ENCODE data around the gene ZDHHC8. TPM values are rescaled to one million over a fixed set of nuclear protein-coding genes. Genes with fewer than 3 reads are reported as not detected.

The ZDHHC8 gene
- total and polyA plus RNA-seq, 11 donors: 15.7 to 45.2 (median 38.2) TPM

DNA sequence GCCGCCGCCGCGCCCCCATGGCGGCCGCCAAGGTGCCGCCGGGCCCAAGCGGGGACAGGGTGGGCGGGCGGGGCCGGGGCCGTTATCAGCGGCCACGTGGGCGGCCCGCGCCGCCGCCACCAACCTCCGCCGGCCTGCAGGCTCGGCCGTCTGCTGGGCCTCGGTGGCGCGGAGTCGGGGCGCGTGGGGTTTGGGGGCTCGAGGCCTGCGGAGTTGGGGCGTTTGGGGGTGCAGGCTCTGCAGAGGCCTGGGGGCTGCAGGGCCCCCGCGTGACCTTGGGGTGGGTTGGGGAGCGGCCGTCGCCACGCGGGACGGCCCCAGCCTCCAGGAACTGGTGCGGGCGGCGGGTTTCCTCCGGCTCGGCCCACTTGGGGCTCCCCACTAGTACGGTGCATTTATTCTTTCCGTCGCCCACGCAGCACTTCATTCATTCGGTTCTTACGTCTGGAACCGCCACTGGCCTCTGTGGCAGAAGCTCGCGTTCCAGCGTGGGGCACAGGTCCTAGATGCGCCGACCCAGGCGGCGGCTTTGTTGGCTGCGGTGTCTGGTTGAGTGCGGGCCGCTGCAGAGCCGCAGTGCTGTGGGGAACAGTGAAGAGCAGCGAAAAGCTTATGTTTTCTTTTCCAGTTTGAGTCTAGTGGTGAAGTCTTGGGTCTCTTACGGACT lies 13.8 kb upstream of the ZDHHC8 start:
- Histone ChIP-seq H3K4me3 (peak overlapping the region; percentile 61 to 99 (median 85)), H3K4me1 (peaks cover 0 to 46% (median 28%) of the 10 kb centered on the region in 12 donors), H3K27me3 (no peaks in the 10 kb centered on the region), H3K27ac (peak overlapping the region; percentile 49 to 93 (median 80)), H3K36me3 (peaks cover 0 to 67% (median 60%) of the 10 kb centered on the region in 9 donors), H3K9me3 (no peaks in the 10 kb centered on the region)
- no peak for ATAC-seq
- peak in 2 of 5 donors; percentile 49 to 71 for DNase-seq
- intact Hi-C loops (cut with DNase I): loop anchor here in 5 of 10 donors (1.0 to 10.0 kb wide), 4 partner anchors 35 to 93 kb away; partner anchors contain the start of genes DGCR8 (in 4 of the 5) and TANGO2 (in 2 of the 5)
- TF ChIP-seq POLR2A (IDR thresholded peaks at IDR 0.05): no peak
- TF ChIP-seq, protein P1, sequence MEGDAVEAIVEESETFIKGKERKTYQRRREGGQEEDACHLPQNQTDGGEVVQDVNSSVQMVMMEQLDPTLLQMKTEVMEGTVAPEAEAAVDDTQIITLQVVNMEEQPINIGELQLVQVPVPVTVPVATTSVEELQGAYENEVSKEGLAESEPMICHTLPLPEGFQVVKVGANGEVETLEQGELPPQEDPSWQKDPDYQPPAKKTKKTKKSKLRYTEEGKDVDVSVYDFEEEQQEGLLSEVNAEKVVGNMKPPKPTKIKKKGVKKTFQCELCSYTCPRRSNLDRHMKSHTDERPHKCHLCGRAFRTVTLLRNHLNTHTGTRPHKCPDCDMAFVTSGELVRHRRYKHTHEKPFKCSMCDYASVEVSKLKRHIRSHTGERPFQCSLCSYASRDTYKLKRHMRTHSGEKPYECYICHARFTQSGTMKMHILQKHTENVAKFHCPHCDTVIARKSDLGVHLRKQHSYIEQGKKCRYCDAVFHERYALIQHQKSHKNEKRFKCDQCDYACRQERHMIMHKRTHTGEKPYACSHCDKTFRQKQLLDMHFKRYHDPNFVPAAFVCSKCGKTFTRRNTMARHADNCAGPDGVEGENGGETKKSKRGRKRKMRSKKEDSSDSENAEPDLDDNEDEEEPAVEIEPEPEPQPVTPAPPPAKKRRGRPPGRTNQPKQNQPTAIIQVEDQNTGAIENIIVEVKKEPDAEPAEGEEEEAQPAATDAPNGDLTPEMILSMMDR (IDR thresholded peaks at IDR 0.05): no peak
- 1% methylated on average over 14 to 66 of the region's 66 CpGs for WGBS, 4 donors

DNA sequence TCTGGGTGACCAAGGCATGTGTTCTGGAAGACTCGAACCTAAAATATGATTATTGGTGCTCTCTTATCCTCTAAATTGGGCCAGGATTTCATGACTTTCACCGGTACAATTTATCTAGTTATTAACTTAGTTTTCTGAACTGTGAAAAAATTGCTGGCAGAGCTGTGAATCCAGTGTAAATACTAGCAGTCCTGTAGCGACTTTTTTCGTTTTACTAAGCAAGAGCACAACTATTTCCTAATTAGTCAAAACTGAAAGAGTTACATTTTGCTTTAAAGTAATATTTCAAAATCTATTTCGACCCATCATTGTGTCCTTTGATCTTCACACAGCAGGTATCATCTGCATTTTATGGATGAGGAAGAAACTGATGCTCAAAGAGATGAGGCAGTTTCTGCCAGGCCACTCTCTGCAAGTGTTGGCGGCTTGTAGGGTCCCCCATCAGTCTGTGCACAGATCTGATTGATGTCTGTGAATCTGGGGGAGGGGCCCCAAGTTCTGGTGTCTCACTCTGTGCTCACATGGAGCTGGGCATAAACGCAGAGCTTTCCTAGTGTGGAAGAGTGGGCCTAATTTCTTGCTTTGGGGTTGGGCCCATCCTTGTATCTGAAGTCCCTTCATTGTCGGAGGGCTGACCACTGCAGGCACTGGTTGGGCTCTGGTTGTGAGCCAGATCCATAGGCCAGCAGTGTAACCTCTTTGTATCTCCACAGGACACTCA lies 13.1 kb upstream of the ZDHHC8 start:
- Histone ChIP-seq H3K9me3 (no peaks in the 10 kb centered on the region), H3K4me3 (peak overlapping the region in 11 of 12 donors; percentile 61 to 99 (median 87)), H3K27ac (peak overlapping the region in 11 of 12 donors; percentile 61 to 93 (median 81)), H3K4me1 (peaks cover 0 to 46% (median 28%) of the 10 kb centered on the region in 12 donors), H3K36me3 (peaks cover 0 to 61% (median 53%) of the 10 kb centered on the region in 9 donors), H3K27me3 (no peaks in the 10 kb centered on the region)
- intact Hi-C loops (cut with DNase I): loop anchor here in 3 of 10 donors (5.0 to 10.0 kb wide), 2 partner anchors 36 to 94 kb away; partner anchors contain the start of genes TANGO2 (in 2 of the 3) and DGCR8 (in 1 of the 3)
- ATAC-seq (no peak), DNase-seq (peak in 1 of 5 donors; percentile 15)
- 19 to 22% (median 20%) methylated on average over 8 of the region's 8 CpGs for WGBS, 4 donors
- TF ChIP-seq, protein P1 (IDR thresholded peaks at IDR 0.05): no peak
- no peak for TF ChIP-seq POLR2A (IDR thresholded peaks at IDR 0.05)

- ATAC-seq (no peak), DNase-seq (peak in 2 of 5 donors; percentile 17 to 47)
- H3K27ac ChIP-seq: no peak overlapping the region
- 93 to 94% (median 93%) methylated on average over 22 of the region's 22 CpGs for WGBS, 4 donors
- peaks cover 0 to 32% (median 17%) of the 10 kb centered on the region in 12 donors for H3K4me1 ChIP-seq
- no peak for TF ChIP-seq POLR2A (IDR thresholded peaks at IDR 0.05)
- TF ChIP-seq, protein P1 (IDR thresholded peaks at IDR 0.05): no peak
- no peaks in the 10 kb centered on the region for H3K27me3 ChIP-seq
- intact Hi-C loops (cut with DNase I): loop anchor here in 2 of 10 donors (10.0 kb wide), 1 partner anchor 157 kb away; no protein-coding TSS in a partner anchor
- peaks cover 0 to 69% (median 60%) of the 10 kb centered on the region in 9 donors for H3K36me3 ChIP-seq
- no peaks in the 10 kb centered on the region for H3K9me3 ChIP-seq
- H3K4me3 ChIP-seq: no peak overlapping the region
Observed at GRCh38 chr22:20121856-20122415, 9.7 kb upstream of the ZDHHC8 start.
